Raji (cell line): ENCODE measurements around the gene MAP3K2.

Source experiments
- POLR2A ChIP-seq: IDR thresholded peaks from 2 replicates; pipeline ENCODE4 v1.6.1; 2011; ENCODE audit warnings: low read depth, low read length, control low read depth; ENCODE audit not compliant: insufficient read depth

Gene MAP3K2

DNA sequence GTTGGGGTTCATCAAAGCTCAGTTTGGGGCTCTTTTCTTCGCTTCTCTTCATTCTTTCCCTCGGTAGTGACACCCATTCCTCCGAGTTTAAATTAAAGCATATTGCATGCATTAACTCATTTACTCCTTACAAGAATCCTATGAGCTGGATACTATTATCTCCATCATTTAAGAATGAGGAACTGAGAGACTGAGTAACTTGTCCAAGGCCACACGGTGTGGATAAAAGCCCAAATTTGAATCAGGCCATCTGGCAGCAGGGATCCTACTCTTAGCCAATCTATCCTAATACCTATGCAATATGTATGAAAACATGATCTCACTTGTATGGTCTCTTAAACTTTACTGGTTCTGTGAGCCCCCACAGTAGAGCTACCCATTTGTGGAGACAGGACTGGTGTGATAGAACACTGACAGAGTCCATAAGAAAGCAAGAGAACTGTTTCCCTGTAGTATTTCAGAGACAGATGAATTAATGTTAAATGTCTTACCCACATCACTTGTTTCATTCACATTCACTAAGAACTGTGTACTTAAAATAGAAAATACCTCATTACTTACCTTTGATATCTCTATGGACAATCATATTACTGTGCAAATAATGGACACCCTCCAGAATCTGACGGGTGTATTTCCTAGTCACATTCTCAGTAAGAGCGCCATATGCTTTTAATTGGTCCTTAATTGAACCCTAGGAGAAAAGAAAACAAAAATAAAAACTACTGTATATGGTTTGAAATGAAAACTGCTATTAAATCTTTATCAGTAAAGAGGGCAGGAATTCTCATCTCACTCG is 73.4 kb downstream of the MAP3K2 start:
- no peak for TF ChIP-seq POLR2A

GRCh38 chr2:127313406-127313805 is 74.4 kb downstream of the MAP3K2 start:
- TF ChIP-seq POLR2A = no peak

GRCh38 chr2:127310980-127311379 is 76.8 kb downstream of the MAP3K2 start:
- TF ChIP-seq POLR2A = no peak

DNA sequence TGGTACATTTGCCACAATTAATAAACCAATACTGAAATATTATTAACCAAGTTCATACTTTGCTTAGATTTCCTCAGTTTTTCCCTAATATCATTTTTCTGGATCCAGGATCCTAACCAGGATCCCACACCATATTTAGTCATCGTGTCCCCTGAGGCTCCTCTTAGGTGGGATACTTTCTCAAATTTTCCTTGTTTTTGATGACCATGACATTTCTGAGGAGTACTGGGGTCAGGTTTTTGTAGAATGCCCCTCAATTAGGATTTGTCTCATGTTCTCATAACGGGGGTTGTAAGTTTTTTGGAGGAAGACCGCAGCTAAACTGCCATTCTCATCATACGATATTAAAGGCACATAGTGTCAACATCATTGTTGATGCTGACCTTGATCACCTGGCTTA is 78.3 kb downstream of the MAP3K2 start:
- no peak for TF ChIP-seq POLR2A

DNA sequence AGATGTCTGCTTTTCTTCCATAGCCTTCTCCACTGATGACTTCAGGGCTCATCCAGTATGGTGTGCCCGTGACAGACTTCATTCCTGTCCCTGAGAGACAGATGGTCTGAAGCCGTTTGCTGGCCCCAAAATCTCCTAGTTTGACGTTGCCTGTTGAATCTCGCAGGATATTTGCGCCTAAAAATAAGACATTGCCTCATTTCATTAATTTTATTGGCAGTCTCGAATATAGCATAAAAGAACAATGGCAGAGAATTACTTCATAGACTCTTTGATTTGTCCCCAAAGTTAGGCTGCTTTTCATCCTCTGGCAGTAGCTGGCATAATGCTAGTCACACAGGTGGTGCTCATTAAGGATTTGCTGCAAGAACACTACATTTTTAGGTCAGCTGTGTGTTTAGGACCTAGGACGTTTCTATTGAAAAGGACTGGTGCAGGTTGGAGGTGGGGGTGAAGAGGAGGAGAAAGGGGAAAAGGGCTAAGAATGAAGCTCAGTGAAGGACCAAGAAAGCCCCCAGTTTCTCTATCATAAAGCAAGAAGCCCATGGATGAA is 79.1 kb downstream of the MAP3K2 start:
- TF ChIP-seq POLR2A = no peak

- TF ChIP-seq POLR2A = no peak
Measured at GRCh38 chr2:127305990-127306585, 81.7 kb downstream of the MAP3K2 start.

- TF ChIP-seq POLR2A = no peak
Measured at GRCh38 chr2:127302168-127302567, 85.6 kb downstream of the MAP3K2 start.

- TF ChIP-seq POLR2A = peak; percentile 94
Measured at GRCh38 chr2:127293748-127294562, 93.8 kb downstream of the MAP3K2 start, which contains the start of gene ERCC3. Gene ERCC3, minus strand, starts transcription at chr2:127294144. Its CDS starts 63 bp downstream, at chr2:127294081.

GRCh38 chr2:127293386-127293747 is 94.4 kb downstream of the MAP3K2 start:
- no peak for TF ChIP-seq POLR2A

GRCh38 chr2:127288274-127288673 is 99.5 kb downstream of the MAP3K2 start:
- TF ChIP-seq POLR2A = no peak

GRCh38 chr2:127283275-127283674 is 104.5 kb downstream of the MAP3K2 start:
- TF ChIP-seq POLR2A = no peak

- no peak for TF ChIP-seq POLR2A
Measured at GRCh38 chr2:127280693-127281092, 107.1 kb downstream of the MAP3K2 start.

- TF ChIP-seq POLR2A = no peak
Measured at GRCh38 chr2:127279781-127280180, 108.0 kb downstream of the MAP3K2 start.

- no peak for TF ChIP-seq POLR2A
Measured at GRCh38 chr2:127278959-127279358, 108.8 kb downstream of the MAP3K2 start.

DNA sequence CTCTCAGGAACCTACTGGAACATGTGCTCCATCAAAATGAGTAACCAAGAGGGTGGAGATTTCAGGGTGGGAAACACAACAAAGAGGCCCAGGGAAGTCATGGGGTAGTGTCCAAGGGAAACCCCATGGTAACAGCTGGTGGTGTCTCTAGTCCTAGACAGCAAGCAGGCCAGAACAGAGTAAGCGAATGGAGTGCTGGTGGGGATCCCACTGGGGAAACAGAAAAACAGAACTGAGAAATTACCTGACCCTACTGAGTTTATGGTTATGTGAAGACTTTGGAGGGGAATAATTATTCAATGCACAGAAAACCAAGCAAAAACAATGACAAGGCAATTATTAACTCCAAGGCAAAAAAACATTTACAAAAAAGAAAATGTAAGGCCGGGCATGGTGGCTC is 110.7 kb downstream of the MAP3K2 start:
- no peak for TF ChIP-seq POLR2A
